ENCODE data around the gene CD300LF. TPM values are rescaled to one million over a fixed set of nuclear protein-coding genes. Genes with fewer than 3 reads are reported as not detected.

Gene CD300LF
- total and polyA plus RNA-seq, 2 donors (not counting 1 experiment from before 2014, with no cell fraction given): 0.52 to 1.1 TPM

DNA sequence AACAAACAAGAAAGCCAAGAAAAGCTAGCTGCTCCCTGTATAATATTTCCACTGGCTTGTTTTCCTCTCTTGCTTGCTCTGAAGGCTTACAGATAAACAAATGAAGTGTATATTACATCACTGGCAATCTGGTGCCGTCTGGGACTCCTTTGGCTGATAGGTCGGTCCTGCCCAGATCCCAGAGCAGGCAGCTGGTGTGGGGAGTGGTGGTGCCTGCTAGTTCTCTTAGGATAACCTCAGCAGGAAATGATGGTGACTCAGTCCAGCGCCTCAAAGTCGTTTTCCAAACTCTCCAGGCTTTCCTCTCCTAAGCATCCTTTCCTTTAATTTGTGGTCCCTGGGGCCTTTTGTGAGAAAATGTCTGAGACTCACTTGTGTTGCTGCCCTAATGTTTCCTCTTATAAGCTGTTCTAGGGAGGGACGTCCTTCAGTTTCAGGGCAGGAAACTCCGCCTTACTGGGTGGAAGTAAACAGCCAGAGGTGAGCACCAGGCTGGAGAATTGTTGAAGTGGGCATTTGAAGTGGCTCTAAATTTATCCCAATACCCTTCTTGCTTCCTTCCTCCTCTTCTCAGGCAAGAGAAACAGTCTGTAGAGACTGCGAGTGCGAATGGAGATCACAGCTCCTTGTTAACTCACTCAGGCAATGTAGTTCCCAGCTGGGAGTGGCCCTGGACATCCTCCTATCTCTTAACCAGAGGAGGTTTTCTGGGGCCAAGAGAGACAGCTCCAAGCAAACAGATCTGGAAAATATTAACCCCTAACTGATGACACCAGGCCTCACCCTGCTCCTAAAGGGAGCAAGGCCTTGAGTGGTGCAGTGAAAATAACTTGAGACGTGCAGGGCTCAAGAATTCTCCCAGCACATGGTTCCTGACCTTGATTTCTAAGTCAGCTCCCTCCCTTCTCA lies 34.9 kb downstream of the CD300LF start:
- 44% methylated on average over 4 of the region's 9 CpGs for WGBS (ENCODE audit: insufficient coverage)
- Histone ChIP-seq H3K27ac (ENCODE audit: low read length in 2 of 2) (no peak overlapping the region), H3K4me2 (replicated peaks; ENCODE audit: low read depth, low read length, poor library complexity, severe bottlenecking) (peak overlapping the region; percentile 36), H3K9ac (ENCODE audit: low read length) (peak overlapping the region; percentile 0), H4K20me1 (ENCODE audit: control insufficient read depth, insufficient read depth, low read length, poor library complexity, severe bottlenecking) (no peaks in the 10 kb centered on the region), H3K9me3 (ENCODE audit: control extremely low read depth in 1 of 3, control insufficient read depth in 2 of 3, insufficient read depth in 1 of 3, low read length in 2 of 3) (no peaks in the 10 kb centered on the region), H2AFZ (ENCODE audit: insufficient read depth, low read depth, low read length, poor library complexity, severe bottlenecking) (peak overlapping the region; percentile 1), H3K4me1 (ENCODE audit: control insufficient read depth in 2 of 2, insufficient read depth in 2 of 2, low read length in 2 of 2) (peaks cover 22 to 23% of the 10 kb centered on the region in 2 donors), H3K79me2 (ENCODE audit: control insufficient read depth, insufficient read depth, low read length) (no peaks in the 10 kb centered on the region), H3K36me3 (replicated peaks in 1 of 2; ENCODE audit: control extremely low read depth in 1 of 2, control insufficient read depth in 1 of 2, extremely low read depth in 1 of 2, insufficient read depth in 2 of 2, low read length in 1 of 2) (no peaks in the 10 kb centered on the region), H3K27me3 (replicated peaks in 1 of 4; ENCODE audit: control extremely low read depth in 1 of 4, control insufficient read depth in 3 of 4, insufficient read depth in 4 of 4, low read length in 3 of 4) (peaks cover 0 to 28% (median 12%) of the 10 kb centered on the region in 4 experiments), H3K4me3 (ENCODE audit: control extremely low read depth in 1 of 5, extremely low read depth in 1 of 5, insufficient read depth in 1 of 5, low read depth in 2 of 5, low read length in 4 of 5) (peak overlapping the region in 1 of 5 experiments; percentile 2)
- H3K9me3 Mint-ChIP-seq (ENCODE audit: insufficient read depth): no peaks in the 10 kb centered on the region
- peaks cover 27% of the 10 kb centered on the region for H3K4me1 Mint-ChIP-seq
- H3K4me3 Mint-ChIP-seq: peak overlapping the region; percentile 58
- CTCF ChIA-PET: interaction anchor here (0.6 to 6.1 kb wide), 5 partner anchors 9 to 111 kb away, joined by 3 to 33 read pairs (median 4); partner anchors contain the start of genes CD300H and RAB37
- DNase-seq: peak; percentile 24
- ATAC-seq (ENCODE audit: low read depth): peak; percentile 21
- no peak for TF ChIP-seq EZH2 (IDR thresholded peaks at IDR 0.05; ENCODE audit: borderline replicate concordance, insufficient read depth, low read depth, low read length, poor library complexity, severe bottlenecking)
- TF ChIP-seq CTCF (IDR thresholded peaks at IDR 0.05): no peak
- intact Hi-C loops (cut with micrococcal nuclease): no loop called here
- H3K27ac Mint-ChIP-seq: peak overlapping the region; percentile 71
- H3K27me3 Mint-ChIP-seq: peaks cover 33% of the 10 kb centered on the region
- POLR2A ChIA-PET: interaction anchor here (0.8 kb wide), 1 partner anchor 12 kb away, joined by 3 read pairs; no protein-coding TSS in a partner anchor

Measured in B cell (primary cell).